ENCODE data around the gene RASSF3. TPM values are rescaled to one million over a fixed set of nuclear protein-coding genes. Genes with fewer than 3 reads are reported as not detected.
A peak's percentile ranks its signal among the peaks of the same experiment; 100 is the strongest.

Gene RASSF3
- total and polyA plus RNA-seq, 2 experiments from 2014 or later: 20.6 to 39.6 TPM

DNA sequence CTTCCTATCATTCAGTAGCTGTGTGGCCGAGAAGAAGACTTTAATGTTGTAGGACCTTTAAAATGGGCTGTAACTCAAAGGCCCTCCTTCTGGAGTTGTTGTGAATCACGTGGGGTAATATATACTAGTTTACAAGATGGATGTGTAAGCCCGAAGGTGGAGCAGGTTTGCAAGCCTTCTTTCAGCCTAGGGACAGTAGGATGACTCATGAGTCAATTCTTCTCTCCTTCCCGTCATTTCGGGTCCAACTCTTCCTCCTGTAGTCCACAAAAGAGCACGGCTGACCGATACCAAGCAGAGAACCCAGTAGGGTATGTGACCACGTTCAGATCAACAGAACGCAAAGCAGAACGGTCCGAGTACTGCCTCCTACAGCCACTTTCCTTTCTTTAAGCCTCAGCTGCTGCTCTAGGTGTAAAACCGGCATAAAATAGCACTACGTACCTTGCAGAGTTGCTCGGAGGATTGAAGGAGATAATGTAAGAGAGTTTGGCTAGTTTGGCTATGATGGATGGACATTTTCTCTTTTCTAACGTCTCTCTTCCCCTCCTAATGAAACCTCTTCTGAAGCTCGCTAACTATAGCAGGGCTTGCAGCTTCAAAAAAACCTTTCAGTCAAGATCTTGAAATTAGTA is 1.3 kb upstream of the RASSF3 start:
- Histone ChIP-seq H3F3A (replicated peaks; ENCODE audit: low read depth) (peaks cover 5% of the 10 kb centered on the region), H3K4me3 (peak overlapping the region; percentile 99), H4K20me1 (replicated peaks; ENCODE audit: insufficient read depth) (peaks cover 5% of the 10 kb centered on the region), H3K27me3 (ENCODE audit: insufficient read depth) (no peaks in the 10 kb centered on the region), H3K4me2 (peak overlapping the region; percentile 82), H2AFZ (peak overlapping the region; percentile 76), H3K79me2 (replicated peaks; ENCODE audit: insufficient read depth) (peaks cover 31% of the 10 kb centered on the region), H3K9me2 (ENCODE audit: insufficient read depth) (no peaks in the 10 kb centered on the region), H3K27ac (ENCODE audit: low read depth) (peak overlapping the region; percentile 99), H3K36me3 (ENCODE audit: insufficient read depth) (no peaks in the 10 kb centered on the region), H3K4me1 (ENCODE audit: insufficient read depth) (peaks cover 21% of the 10 kb centered on the region; the same call in 1 of the 2 replicates)
- TF ChIP-seq ZNF331 (CRISPR knock-in tag; IDR thresholded peaks at IDR 0.05; ENCODE audit: low read depth) (no peak), REST (IDR thresholded peaks at IDR 0.05; ENCODE audit: unreplicated experiment) (no peak), POLR2AphosphoS5 (IDR thresholded peaks at IDR 0.05; ENCODE audit: low read depth) (peak; percentile 67)
- Mint-ChIP-seq H3K9me3 (no peaks in the 10 kb centered on the region), H3K4me1 (peaks cover 19% of the 10 kb centered on the region; the same call in 2 of the 3 replicates), H3K4me3 (peak overlapping the region; percentile 81), H3K27me3 (ENCODE audit: insufficient read depth, low read depth, poor library complexity) (peaks cover 5% of the 10 kb centered on the region), H3K36me3 (ENCODE audit: low read depth) (peaks cover 6% of the 10 kb centered on the region; the same call in 2 of the 3 replicates), H3K27ac (peak overlapping the region; percentile 91)
- peak; percentile 64 for DNase-seq (ENCODE audit: low spot score)
- ATAC-seq: peak; percentile 24

- DNase-seq (ENCODE audit: low spot score) (no peak), ATAC-seq (no peak)
- H4K20me1 ChIP-seq (replicated peaks; ENCODE audit: insufficient read depth): peaks cover 5% of the 10 kb centered on the region
- peak overlapping the region; percentile 76 for H2AFZ ChIP-seq
- H3K27ac Mint-ChIP-seq: peak overlapping the region; percentile 91
- peak overlapping the region; percentile 82 for H3K4me2 ChIP-seq
- H3K79me2 ChIP-seq (replicated peaks; ENCODE audit: insufficient read depth): peaks cover 37% of the 10 kb centered on the region
- peaks cover 5% of the 10 kb centered on the region for H3F3A ChIP-seq (replicated peaks; ENCODE audit: low read depth)
- no peaks in the 10 kb centered on the region for H3K9me3 Mint-ChIP-seq
- H3K27ac ChIP-seq (ENCODE audit: low read depth): peak overlapping the region; percentile 99
- H3K4me1 ChIP-seq (ENCODE audit: insufficient read depth): peaks cover 21% of the 10 kb centered on the region; the same call in 1 of the 2 replicates
- peaks cover 11% of the 10 kb centered on the region; the same call in 2 of the 3 replicates for H3K36me3 Mint-ChIP-seq (ENCODE audit: low read depth)
- H3K4me3 Mint-ChIP-seq: peak overlapping the region; percentile 81
- peak overlapping the region; percentile 99 for H3K4me3 ChIP-seq
- peaks cover 5% of the 10 kb centered on the region for H3K27me3 Mint-ChIP-seq (ENCODE audit: insufficient read depth, low read depth, poor library complexity)
- peaks cover 19% of the 10 kb centered on the region; the same call in 2 of the 3 replicates for H3K4me1 Mint-ChIP-seq
- TF ChIP-seq NANOG (IDR thresholded peaks at IDR 0.05; ENCODE audit: borderline replicate concordance) (no peak), STAT1 (IDR thresholded peaks at IDR 0.05; ENCODE audit: unreplicated experiment) (no peak), EZH2phosphoT487 (IDR thresholded peaks at IDR 0.05; ENCODE audit: unreplicated experiment) (no peak), ETS1 (IDR thresholded peaks at IDR 0.05) (no peak), POLR2AphosphoS5 (IDR thresholded peaks at IDR 0.05; ENCODE audit: low read depth) (no peak), REST (IDR thresholded peaks at IDR 0.05; ENCODE audit: unreplicated experiment) (no peak)
- TF ChIP-seq, protein P1, sequence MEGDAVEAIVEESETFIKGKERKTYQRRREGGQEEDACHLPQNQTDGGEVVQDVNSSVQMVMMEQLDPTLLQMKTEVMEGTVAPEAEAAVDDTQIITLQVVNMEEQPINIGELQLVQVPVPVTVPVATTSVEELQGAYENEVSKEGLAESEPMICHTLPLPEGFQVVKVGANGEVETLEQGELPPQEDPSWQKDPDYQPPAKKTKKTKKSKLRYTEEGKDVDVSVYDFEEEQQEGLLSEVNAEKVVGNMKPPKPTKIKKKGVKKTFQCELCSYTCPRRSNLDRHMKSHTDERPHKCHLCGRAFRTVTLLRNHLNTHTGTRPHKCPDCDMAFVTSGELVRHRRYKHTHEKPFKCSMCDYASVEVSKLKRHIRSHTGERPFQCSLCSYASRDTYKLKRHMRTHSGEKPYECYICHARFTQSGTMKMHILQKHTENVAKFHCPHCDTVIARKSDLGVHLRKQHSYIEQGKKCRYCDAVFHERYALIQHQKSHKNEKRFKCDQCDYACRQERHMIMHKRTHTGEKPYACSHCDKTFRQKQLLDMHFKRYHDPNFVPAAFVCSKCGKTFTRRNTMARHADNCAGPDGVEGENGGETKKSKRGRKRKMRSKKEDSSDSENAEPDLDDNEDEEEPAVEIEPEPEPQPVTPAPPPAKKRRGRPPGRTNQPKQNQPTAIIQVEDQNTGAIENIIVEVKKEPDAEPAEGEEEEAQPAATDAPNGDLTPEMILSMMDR (conservative IDR thresholded peaks at IDR 0.05; ENCODE audit: low read depth in 2 of 2): no peak
- H3K27me3 ChIP-seq (ENCODE audit: insufficient read depth): no peaks in the 10 kb centered on the region
- no peaks in the 10 kb centered on the region for H3K9me2 ChIP-seq (ENCODE audit: insufficient read depth)
- peaks cover 4% of the 10 kb centered on the region; the same call in 1 of the 2 replicates for H3K36me3 ChIP-seq (ENCODE audit: insufficient read depth)
Measured at GRCh38 chr12:64609536-64610078, 688 bp upstream of the RASSF3 start.
